SW480 (cell line): Measurements from ENCODE around the gene CARMIL3.

Source experiments
- DNase-seq: peaks from one replicate; pipeline ENCODE4 v3.0.0-alpha.2; 2016; ENCODE audit warnings: low spot score

CARMIL3 gene

GRCh38 chr14:24078146-24078545 lies 26.3 kb downstream of the CARMIL3 start:
- DNase-seq, result no peak

- no peak for DNase-seq
Observed at GRCh38 chr14:24079491-24080141, 27.8 kb downstream of the CARMIL3 start.

GRCh38 chr14:24080142-24080530 lies 28.3 kb downstream of the CARMIL3 start:
- no peak for DNase-seq

GRCh38 chr14:24080888-24081738 lies 29.3 kb downstream of the CARMIL3 start:
- DNase-seq, result peak; percentile 29

- DNase-seq, result no peak
Observed at GRCh38 chr14:24081739-24082211, 30.0 kb downstream of the CARMIL3 start.

GRCh38 chr14:24082411-24083080 lies 30.7 kb downstream of the CARMIL3 start:
- no peak for DNase-seq

GRCh38 chr14:24083462-24083861 lies 31.7 kb downstream of the CARMIL3 start:
- DNase-seq, result no peak

- no peak for DNase-seq
Observed at GRCh38 chr14:24084440-24084839, 32.6 kb downstream of the CARMIL3 start.

GRCh38 chr14:24085215-24085614 lies 33.4 kb downstream of the CARMIL3 start:
- DNase-seq, result no peak

GRCh38 chr14:24086193-24086955 lies 34.6 kb downstream of the CARMIL3 start:
- DNase-seq, result no peak

GRCh38 chr14:24087004-24087403 lies 35.2 kb downstream of the CARMIL3 start:
- no peak for DNase-seq

GRCh38 chr14:24088095-24088494 lies 36.3 kb downstream of the CARMIL3 start:
- no peak for DNase-seq

GRCh38 chr14:24089890-24090289 lies 38.1 kb downstream of the CARMIL3 start:
- DNase-seq, result no peak

GRCh38 chr14:24092110-24092504 lies 40.3 kb downstream of the CARMIL3 start:
- no peak for DNase-seq

GRCh38 chr14:24092505-24093206 lies 40.8 kb downstream of the CARMIL3 start:
- DNase-seq, result no peak

- no peak for DNase-seq
Observed at GRCh38 chr14:24093207-24093900, 41.5 kb downstream of the CARMIL3 start.

- peak; percentile 96 for DNase-seq
Observed at GRCh38 chr14:24093901-24094840, 42.4 kb downstream of the CARMIL3 start, which contains the start of gene PCK2. PCK2 (plus strand) TSS chr14:24094311; CDS start chr14:24094406, 95 bp downstream.

- DNase-seq, result no peak
Observed at GRCh38 chr14:24094841-24095270, 43.0 kb downstream of the CARMIL3 start.

GRCh38 chr14:24095271-24096068 lies 43.7 kb downstream of the CARMIL3 start:
- DNase-seq, result peak; percentile 85
